Fibroblast of skin of left biceps (primary cell): Measurements from ENCODE around the gene BHLHA15.

ENCODE experiments used
- DNase-seq, 2 experiments: peaks; one replicate each; pipeline ENCODE4 v3.0.0-alpha.2; 2013; ENCODE audit warnings: low read depth in 2 of 2

Gene BHLHA15

DNA sequence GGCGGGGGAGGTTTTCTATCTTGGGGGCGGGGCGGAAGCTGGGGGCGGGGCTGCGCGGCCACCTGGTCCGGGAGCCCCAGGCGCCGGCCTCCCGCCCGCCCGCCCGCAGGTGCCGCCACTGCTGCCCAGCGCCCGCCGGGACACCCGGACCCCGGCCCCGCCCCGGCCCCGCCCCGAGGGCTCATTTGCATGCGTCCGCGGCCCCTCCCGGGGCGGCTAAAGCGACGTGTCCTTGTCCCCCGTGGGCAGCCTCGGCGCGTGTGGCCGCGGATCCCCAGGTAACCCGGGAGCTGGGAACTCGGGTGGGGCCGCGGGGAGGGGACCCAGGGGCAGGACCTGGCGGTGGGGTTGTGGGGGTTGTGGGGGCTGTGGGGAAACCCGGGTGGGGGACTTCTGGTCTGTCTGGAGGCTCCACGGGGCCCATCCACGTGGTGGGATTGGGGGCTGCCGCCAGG, at the start of gene BHLHA15:
Gene BHLHA15 (plus strand): TSS at position 219 of the 455 bp plus-strand sequence. CDS start 871 bp downstream, outside the sequence.
- DNase-seq: no peak

DNA sequence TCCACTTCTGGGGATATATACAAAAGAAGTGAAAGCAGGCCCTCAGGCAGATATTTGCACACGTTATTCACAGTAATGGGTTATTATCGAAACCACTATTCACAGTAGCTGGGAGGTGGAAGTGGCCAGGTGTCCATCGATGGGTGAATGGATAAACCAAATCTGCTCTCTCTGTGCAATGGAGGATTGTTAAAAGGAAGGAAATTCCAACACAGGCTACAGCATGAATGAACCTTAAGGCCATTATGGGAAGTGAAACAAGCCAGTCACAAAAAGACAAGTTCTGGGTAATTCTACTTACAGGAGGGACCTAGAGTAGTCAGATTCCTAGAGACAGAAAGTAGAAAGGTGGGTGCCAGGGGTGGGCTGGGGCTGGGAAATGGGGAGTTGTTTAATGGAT, 48.5 kb upstream of the BHLHA15 start:
- DNase-seq: no peak

DNA sequence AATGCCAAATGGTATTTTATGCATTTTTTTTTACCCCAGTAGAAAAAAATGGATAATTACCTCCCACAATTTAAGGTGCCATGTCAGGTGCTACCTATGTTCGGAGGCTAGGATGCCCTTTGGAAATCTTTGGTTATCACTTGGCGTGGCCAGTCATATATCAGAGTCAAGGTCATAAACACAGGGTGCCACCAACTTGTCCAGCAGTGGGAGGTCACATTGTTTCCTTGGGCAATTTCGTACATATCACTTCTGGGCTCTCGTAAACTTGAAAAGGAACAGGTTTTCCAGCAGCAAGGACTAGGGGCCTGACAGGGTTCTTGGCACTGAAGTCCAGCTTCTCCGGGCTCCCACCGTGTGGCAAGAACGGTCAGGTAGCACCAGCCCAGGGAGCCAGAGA, 48.0 kb upstream of the BHLHA15 start:
- no peak for DNase-seq

DNA sequence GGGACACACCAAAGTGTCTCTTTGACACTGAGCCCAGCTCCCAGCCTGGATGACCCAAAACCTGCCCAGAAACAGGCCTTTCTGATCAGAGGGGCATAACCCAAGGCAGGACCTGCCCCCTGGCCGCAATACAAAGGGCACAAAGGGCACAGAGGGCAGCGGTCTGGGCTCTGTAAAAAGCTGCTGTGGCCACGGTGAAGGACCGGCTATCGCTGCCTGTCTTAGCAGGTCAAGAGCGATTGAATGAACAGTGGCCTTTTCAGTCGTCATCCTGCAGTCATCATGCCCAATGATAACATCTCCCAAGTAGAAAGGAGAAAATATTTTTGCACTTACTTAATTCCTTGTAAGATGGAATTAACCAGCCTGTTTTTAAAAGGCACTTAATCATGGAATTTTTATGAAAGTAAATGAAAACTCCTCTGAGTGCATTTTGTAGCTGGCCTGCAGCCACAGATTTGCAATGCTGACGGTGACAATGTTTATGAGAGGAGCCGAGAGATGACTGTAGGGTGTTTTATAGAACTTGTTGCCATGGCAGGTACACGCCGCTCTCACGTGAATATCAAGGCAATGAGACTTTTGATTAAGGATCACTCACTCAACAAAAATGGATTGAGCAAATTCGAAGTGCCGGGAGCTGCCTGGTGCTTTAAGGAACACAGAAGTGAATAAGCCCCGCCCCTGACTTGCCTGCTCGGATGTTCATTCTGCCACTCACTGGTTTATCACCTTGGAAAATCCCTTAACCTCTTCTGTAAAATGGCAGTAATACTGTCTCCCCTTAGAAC, 47.3 kb upstream of the BHLHA15 start:
- DNase-seq: no peak

DNA sequence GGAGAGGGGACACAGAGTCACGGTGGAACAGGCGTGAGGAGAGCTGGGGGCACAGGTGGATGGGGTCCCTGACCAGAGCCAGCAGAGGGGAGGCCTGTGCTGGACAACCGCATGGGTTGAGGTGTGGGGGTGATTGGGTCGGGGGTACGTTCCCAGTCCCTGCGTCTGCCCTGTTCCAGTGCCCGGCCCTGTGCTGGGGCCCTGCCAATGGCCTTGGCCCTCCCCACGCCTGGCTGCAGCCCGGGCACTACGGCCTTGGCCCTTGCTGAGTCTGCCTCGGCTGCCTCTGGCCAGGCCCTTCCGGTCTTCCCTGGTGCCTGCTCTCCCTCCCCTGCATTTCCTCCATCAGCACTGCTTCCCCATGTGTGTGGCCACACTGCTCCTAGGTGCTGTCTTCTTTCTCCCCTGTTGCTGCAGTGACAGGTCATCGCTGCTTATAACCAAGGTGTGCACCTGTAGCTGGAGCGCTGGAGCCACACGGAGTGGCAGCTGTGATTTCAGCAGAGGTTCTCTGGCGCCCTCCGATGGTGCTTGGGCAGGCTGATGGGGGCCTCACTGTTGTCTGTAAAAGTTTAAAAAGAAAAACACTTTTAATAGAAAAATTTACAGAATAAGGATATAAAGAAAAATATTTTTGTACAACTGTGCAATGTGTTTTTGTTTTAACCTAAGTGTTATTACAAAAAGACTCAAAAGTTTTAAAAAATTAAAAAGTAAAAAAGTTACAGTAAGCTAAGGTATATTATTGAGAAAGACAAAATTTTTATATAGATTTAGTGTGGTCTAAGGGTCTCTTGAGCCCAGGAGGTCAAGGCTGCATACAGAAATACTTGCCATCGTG, 45.2 kb upstream of the BHLHA15 start:
- DNase-seq: no peak

DNA sequence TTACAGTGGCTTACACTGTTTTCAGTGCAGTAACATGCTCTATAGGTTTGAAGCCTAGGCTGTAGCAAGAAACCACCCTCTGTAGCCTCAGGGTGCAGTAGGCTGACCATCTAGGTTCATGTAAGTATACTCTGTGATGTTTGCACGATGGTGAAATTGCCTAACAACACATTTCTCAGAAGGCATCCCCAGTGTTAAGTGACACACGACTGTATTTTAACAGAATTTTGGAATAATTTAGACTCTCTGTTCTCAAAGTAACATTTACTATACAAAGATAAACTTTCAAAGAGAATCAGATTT, 44.6 kb upstream of the BHLHA15 start:
- no peak for DNase-seq

DNA sequence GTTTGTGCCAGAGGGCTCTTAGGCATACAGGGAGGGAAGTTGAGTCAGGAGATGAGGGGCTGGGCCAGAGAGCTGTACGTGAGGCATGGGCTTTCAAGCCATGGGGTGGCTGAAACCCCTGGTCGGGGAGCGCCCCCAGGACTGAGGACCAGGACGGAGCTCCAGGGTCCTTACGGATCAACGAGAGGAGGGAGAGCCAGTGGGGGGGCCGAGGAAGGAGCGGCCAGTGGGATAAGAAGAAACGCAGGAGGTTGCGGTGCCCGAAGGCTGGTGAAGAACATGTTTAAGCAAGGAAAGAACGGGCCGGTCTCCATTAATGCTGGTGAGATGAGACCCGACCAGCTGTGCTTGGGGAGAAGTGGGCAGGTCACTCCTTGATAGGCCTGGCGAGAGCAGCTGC, 43.6 kb upstream of the BHLHA15 start:
- DNase-seq: no peak

DNA sequence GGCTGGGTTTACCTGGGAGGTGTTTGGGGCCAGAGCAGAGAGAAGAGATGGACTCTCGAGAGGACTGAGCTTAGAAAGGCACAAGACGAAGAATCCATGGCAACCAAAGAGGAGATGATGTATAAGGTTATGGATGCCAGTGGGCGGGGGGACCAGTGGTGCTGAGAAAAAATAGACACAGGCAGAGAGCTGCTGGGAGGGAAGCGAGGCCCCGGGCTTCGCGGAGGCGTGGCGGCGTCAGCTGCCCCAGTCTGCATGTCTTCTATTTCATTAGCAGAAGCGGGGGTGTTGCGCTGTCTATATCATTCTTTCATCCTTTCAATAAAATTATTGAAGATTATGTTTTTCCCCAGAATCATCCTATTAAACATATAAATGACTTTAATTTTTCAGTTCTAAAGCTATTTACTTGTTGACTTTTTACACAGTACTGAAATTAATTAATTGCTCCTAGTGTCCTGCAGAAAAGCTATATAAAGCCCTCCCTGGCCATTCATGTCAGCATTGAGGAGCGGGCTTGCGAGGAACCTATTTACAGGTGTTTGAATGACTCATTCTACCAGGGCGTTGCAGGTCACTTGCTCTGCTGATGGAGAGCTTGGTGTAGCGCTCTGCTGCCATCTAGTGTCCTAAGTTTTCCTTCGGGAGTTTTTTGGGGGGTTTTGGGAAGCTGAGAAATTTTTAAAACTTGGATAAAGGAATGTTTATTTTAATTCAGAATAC, 42.9 kb upstream of the BHLHA15 start:
- peak; percentile 2 to 11 for DNase-seq

DNA sequence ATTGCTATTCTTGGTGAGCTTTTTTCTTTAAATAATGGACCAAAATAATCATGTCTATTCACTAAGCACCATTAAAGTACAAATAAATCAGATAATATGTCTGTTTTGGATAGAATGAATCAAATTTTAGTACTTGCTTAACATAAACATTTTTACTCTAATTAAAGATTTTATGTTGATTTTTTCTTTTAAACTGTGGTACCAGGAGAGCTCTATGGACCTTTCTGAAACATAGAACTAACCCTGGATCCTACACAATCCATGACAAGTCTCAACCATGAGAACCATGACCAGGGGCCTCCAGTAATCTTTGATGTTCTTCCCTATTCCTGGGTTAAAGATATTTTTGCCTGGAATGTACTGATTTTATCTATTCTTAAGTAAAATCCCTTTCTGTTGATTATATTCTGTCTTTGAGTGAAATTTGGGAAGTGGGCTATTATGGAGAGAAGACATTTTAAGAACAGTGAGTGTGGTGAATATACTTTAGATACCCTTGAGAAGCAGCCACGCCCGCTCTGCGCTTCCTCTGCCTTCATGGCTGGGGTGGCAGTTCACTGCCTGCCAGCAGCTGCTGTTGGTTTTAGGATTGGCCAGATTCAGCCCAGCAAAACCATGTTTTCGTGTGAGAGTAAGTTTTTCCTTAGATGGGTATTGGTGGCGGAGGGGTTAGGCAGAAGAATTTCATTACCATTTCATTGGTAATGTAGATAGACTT, 42.2 kb upstream of the BHLHA15 start:
- DNase-seq: no peak

DNA sequence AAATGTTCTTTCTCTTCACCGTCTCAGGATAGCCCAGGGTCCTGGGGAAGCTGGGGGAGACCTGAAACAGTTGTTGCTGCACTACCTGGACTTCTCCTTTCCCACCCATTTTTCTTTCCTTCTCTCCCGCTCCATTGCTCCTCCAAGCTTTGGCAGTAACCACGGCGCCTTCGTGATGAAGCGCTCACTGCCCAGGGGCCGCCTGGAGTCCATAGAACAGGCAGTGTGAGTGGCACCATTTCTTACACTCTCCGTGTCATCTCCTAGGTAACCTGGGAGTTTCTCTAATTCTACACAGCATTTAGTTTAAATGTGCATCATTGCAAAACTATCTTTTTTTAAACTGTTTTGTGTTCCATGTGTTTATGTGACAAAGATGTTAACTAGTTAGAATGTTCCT, 40.3 kb upstream of the BHLHA15 start:
- no peak for DNase-seq

DNA sequence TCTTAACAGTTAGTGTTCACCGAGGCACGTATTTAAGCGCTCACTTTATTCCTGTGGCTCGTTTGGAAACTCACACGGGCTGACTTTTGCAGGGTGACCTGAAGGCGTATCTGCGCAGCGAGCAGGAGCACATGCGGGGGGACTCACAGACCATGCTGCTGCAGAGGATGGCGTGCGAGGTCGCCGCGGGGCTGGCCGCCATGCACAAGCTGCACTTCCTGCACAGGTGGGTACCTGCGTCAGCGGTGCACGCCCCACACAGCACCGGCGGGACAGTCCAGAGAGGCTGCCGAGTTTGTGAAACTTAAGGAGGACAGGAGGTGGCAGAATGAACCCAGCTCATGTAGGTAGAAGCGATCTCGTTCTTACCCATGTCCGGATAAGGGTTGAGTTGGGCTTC, 39.8 kb upstream of the BHLHA15 start:
- no peak for DNase-seq

DNA sequence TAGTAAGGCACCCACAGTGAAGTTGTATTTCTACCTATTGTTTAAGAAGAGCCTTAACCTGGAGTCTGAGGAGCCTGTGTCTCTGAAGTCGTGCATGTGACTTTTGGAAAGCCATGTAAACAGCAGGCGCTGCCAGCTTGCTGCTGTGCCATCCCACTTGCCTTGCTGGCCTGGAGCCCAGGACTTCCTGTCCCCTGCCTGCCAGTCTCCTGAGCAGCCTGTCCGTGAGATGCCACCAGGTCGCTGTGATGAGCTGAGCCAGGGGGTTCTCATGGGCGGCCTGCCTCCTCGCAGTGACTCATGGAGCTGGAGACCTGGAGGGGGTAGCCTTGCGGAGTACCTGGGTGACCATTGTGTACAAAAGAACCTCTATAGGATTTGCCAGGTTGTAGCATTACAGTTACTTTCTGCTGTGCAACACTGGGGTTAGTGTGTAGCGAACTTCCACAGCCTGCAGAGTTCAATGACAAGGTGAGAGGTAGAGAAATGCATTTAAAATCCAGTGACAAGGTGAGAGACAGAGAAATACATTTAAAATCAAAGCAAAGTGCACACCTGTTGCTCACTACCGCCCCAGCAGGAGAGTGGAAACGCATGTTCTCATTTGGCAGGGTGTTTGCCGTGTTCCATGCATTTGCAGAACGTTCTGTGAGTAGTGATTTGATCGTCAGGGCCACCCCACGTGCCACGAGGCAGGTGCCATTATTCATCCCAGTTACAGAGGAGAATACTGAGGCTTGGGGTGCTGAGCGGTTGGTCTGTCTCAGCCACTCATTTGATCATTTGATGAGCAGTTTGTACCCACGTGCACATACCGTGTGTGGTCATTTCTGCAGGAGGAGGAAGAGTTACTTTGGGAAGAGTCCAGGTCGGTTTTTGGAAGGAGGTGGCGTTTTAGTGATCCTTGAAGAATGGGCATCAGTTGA, 36.6 kb upstream of the BHLHA15 start:
- DNase-seq: no peak

DNA sequence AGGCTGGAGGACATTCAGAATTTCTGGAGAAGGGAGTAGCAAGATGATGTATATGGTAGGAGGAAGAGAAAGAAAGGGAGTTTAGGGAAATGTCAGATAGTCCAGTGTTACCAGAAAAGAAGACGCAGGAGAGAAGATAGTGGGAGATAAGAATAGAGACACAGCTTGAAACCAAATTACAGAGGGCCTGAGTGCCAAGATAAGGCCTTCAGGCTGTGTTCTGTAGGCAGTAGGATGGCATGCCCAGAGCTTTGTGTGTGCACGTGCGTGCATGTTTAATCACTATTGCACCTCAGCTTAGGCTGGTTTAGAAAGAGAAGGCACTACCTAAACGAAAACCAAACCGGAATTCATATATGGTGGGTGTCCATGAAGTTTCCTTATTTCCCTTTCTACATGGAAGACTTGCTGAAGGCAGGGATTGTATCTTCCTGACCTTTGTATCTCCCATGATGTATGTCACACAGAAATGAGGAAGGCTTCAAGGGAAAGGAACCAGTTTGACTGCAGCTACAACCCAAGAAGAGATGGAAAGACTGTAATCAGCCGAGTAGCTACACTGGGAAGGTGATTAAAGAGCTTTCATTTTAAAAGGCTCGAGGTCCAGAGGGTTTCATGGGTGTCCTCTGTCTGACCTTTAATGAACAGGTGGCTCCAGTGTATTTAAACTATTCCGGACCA, 35.8 kb upstream of the BHLHA15 start:
- DNase-seq: no peak

DNA sequence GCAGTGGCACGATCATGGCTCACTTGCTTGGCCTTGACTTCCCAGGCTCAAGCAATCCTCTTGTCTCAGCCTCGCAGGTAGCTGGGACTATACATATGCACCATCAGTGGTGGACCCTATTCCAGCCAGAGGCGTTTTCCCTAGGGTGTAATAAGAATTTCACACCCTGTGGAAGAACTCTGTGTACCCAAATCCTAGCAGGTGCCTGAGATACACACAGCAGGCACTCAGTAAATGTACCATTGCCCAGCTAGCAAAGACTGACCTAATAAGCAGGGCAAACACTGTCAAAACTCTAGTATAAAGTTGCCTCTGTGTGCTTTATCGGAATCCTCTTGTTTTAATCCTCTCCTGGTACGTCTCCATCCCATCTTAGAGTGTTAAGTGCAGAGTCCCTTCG, 33.7 kb upstream of the BHLHA15 start:
- DNase-seq: no peak

DNA sequence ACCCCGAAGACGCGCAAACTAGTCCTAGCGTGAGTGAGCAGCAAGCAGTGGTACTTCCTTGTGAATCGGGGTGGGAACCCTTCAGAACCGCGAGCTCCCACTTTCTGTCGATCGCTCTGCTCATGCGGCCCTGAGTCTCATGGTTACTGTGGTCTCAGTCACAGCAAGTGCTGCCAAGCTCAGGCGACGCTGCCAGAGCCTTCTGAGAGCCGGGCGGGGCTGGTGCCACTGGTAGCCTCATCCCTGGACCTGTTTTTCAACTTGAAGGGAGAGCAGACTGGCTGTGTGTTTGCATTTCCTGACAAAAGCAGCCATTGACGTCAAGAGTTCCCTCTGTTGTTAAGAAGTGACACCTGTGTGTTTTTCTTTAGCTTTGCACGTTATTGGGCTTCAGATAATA, 32.9 kb upstream of the BHLHA15 start:
- no peak for DNase-seq

DNA sequence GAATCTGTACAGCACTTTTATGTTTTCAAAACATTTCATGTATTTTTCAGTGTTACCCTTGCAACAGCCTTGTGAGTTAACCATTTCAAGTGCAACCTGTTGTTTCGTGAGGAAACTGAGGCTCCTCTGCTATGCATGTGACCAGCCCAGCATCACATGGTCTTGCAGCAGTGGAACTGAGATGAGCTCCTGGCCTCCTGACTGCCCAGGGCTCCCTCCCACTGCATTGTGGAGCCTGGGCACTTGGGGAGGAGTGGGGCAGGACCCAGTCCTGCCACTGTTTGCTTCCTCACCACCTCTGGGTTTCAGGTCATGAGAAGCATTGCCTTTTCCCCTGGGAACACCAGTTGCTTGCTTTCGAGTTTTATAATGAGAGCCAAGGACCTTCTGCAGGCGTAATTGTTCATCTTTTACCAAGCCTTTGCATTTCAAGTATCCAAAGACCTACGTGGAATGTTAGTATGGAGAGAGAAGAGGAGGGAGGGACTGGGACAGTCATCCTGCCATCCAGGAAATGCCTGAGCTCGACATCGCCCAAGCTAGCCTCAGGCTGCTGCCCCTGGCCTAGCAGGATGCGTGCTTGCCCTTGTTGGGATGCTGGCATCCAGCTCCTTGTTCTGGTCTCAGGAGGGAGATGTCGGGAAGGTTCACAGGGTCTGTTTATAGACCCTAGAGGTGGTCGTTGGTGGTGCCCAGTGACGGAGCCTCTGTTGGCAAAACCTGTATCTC, 32.3 kb upstream of the BHLHA15 start:
- no peak for DNase-seq

DNA sequence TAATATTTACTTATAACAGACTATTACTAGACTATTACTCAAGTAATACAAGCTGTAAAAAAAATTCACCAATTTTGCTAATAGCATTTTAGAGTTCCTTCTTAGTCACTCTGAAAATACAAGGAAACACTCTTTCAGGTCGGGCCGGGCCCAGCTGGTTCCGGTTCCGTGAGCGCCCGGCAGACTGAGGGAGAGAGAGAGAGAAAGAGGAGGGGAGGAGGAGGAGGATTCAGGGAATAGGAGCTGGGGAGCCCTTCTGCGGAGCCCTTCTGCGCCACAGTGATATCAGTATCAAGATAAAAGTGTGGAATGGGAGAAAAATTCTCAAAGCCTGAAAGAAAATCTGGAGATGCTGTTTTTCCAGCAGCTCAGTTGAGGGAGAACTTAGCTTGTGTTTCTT, 30.5 kb upstream of the BHLHA15 start:
- DNase-seq: no peak

DNA sequence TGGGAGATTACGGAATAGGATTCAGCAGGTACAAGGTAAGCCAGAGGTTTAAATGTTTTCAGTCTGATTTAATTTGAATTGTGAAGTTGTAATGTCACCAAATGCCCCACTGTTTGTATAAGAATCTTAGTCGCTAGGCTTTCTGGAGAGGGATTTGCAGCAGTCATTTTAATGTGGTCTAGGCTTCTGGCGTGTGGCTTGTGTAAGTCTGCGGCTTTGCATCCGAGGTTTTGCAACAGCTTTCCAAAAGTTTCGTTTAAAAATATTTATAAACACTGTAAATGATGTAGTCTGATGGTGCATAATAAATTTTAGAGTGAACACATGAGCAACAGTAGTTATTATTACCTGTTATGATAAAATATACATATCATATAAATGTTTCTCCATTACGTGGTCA, 26.1 kb upstream of the BHLHA15 start:
- no peak for DNase-seq

DNA sequence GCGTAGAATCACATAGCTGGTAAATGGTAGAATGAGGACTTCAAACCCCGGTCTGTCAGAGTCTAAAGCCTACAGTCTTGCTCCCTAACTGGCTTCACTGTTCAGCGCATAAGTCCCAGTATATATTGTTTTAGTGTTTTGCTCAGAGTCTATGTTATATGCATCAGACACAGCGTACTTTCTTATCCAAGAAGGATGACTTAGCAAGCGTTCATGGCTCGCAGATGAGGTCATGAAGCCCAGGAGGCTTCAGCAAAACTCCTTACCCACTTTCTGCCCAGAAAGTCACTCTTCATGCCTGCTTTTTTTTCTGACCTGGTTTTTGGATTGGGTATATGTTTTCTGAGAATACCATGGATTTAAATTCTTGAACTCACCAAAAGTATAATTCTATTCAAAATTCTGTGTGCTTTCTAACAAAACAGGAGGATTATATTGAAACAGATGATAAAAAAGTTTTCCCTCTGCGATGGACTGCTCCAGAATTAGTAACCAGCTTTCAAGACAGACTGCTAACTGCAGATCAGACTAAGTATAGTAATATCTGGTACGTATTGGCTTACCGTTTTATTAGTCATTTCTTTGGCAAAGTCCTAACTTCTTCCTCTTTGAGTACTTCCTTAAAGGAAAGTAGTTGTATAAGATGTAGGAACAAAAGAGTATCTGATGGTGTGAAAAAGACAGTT, 24.6 kb upstream of the BHLHA15 start:
- peak; percentile 8 to 10 for DNase-seq
